Measurements from ENCODE around the gene CITED4. TPM values are rescaled to one million over a fixed set of nuclear protein-coding genes. Genes with fewer than 3 reads are reported as not detected.

Gene CITED4
- polyA plus RNA-seq, 1 donor (not counting 4 experiments of a cell fraction or from before 2014, with no cell fraction given) = 11.2 TPM

- FAIRE-seq = peak; percentile 41
- H3K36me3 ChIP-seq (ENCODE audit: control insufficient read depth in 2 of 2, extremely low read depth in 1 of 2, insufficient read depth in 2 of 2, low read length in 2 of 2) = no peaks in the 10 kb centered on the region
- no peak overlapping the region for H3K27ac ChIP-seq (ENCODE audit: control insufficient read depth, insufficient read depth, low read length)
These were observed 12.2 kb downstream of the CITED4 start for GRCh38 chr1:40849801-40850592.

DNA sequence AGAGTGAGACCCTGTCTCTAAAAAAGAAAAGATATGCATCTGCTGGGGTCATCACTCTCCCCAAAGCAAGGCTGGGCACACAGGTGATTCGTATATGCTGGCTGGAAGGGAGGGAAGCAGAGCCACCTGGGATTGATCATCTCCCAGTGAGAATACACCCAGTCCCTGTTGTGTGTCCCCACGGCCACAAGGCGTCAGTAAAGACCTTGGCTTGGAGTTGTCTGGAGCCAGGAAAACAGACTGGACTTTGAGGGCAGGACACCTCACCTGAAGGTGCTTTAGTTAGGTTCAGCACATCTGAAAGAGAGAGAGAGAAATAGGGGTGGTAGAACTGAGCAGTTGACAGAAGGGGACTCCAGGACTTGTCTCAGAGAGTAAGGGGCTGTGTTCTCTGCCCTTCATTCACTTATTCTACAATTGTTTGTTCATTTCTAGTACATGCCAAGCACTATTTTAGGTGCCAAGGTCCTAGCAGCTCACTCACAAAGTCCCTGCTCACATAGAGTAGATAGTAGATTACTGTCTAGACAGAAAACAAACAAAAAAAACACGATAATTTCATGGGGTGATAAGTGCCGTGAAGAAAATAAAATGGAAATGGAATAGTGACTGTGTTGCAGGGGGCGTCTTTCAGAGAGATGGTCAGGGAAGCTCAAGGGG, 13.5 kb downstream of the CITED4 start:
- H3K4me2 ChIP-seq (ENCODE audit: control insufficient read depth, extremely low read depth, insufficient read depth, low read depth, low read length) = no peak overlapping the region
- DNase-seq (ENCODE audit: low read depth, low spot score) (peak; percentile 50), FAIRE-seq (peak; percentile 80)
- H2AFZ ChIP-seq (ENCODE audit: control insufficient read depth, low read length) = no peak overlapping the region
- H3K27ac ChIP-seq (ENCODE audit: control insufficient read depth, insufficient read depth, low read length) = no peak overlapping the region
- H3K79me2 ChIP-seq (ENCODE audit: control insufficient read depth, insufficient read depth, low read length) = no peaks in the 10 kb centered on the region
- H3K9ac ChIP-seq (ENCODE audit: control insufficient read depth, extremely low read depth, insufficient read depth, low read length) = no peak overlapping the region
- H3K4me3 ChIP-seq (ENCODE audit: control insufficient read depth in 2 of 3, extremely low read depth in 1 of 3, insufficient read depth in 2 of 3, low read depth in 1 of 3, low read length in 3 of 3) = no peak overlapping the region
- H3K9me1 ChIP-seq (ENCODE audit: control insufficient read depth, extremely low read depth, insufficient read depth, low read length) = no peaks in the 10 kb centered on the region
- H3K27me3 ChIP-seq (ENCODE audit: control insufficient read depth, extremely low read depth, insufficient read depth, low read length) = peaks cover 2% of the 10 kb centered on the region
- dilution Hi-C loops (cut with MboI; ENCODE audit: extremely low pct_ligation_motif_present, low sequenced_read_pairs) = no loop called here
- peaks cover 11% of the 10 kb centered on the region for H3K4me1 ChIP-seq (ENCODE audit: control insufficient read depth, extremely low read depth, insufficient read depth, low read length)
- H3K9me3 ChIP-seq (ENCODE audit: control insufficient read depth, low read depth, low read length) = no peaks in the 10 kb centered on the region
- no peaks in the 10 kb centered on the region for H4K20me1 ChIP-seq (ENCODE audit: control insufficient read depth, extremely low read depth, insufficient read depth, low read length)
- no peaks in the 10 kb centered on the region for H3K36me3 ChIP-seq (ENCODE audit: control insufficient read depth in 2 of 2, extremely low read depth in 1 of 2, insufficient read depth in 2 of 2, low read length in 2 of 2)
- no peak for TF ChIP-seq EZH2 (IDR thresholded peaks at IDR 0.05; ENCODE audit: low read length)
- TF ChIP-seq, protein P1, sequence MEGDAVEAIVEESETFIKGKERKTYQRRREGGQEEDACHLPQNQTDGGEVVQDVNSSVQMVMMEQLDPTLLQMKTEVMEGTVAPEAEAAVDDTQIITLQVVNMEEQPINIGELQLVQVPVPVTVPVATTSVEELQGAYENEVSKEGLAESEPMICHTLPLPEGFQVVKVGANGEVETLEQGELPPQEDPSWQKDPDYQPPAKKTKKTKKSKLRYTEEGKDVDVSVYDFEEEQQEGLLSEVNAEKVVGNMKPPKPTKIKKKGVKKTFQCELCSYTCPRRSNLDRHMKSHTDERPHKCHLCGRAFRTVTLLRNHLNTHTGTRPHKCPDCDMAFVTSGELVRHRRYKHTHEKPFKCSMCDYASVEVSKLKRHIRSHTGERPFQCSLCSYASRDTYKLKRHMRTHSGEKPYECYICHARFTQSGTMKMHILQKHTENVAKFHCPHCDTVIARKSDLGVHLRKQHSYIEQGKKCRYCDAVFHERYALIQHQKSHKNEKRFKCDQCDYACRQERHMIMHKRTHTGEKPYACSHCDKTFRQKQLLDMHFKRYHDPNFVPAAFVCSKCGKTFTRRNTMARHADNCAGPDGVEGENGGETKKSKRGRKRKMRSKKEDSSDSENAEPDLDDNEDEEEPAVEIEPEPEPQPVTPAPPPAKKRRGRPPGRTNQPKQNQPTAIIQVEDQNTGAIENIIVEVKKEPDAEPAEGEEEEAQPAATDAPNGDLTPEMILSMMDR (optimal IDR thresholded peaks at IDR 0.05 in 1 of 3, IDR thresholded peaks at IDR 0.05 in 1 of 3, conservative IDR thresholded peaks at IDR 0.05 in 1 of 3; ENCODE audit: extremely low read depth in 1 of 3, insufficient read depth in 2 of 3, low read length in 3 of 3) = peak; percentile 90 to 99 (median 98)

More at GRCh38 chr1:40849801-40850592, 12.2 kb downstream of the CITED4 start:
- Histone ChIP-seq H2AFZ (ENCODE audit: control insufficient read depth, low read length) (peak overlapping the region; percentile 32), H3K9me1 (ENCODE audit: control insufficient read depth, extremely low read depth, insufficient read depth, low read length) (no peaks in the 10 kb centered on the region), H3K79me2 (ENCODE audit: control insufficient read depth, insufficient read depth, low read length) (no peaks in the 10 kb centered on the region), H3K9ac (ENCODE audit: control insufficient read depth, extremely low read depth, insufficient read depth, low read length) (no peak overlapping the region), H3K9me3 (ENCODE audit: control insufficient read depth, low read depth, low read length) (no peaks in the 10 kb centered on the region), H3K4me2 (ENCODE audit: control insufficient read depth, extremely low read depth, insufficient read depth, low read depth, low read length) (no peak overlapping the region), H4K20me1 (ENCODE audit: control insufficient read depth, extremely low read depth, insufficient read depth, low read length) (no peaks in the 10 kb centered on the region), H3K4me3 (ENCODE audit: control insufficient read depth in 2 of 3, extremely low read depth in 1 of 3, insufficient read depth in 2 of 3, low read depth in 1 of 3, low read length in 3 of 3) (no peak overlapping the region), H3K27me3 (ENCODE audit: control insufficient read depth, extremely low read depth, insufficient read depth, low read length) (no peaks in the 10 kb centered on the region), H3K4me1 (ENCODE audit: control insufficient read depth, extremely low read depth, insufficient read depth, low read length) (peaks cover 12% of the 10 kb centered on the region)
- TF ChIP-seq, protein P1 (optimal IDR thresholded peaks at IDR 0.05 in 1 of 3, IDR thresholded peaks at IDR 0.05 in 1 of 3, conservative IDR thresholded peaks at IDR 0.05 in 1 of 3; ENCODE audit: extremely low read depth in 1 of 3, insufficient read depth in 2 of 3, low read length in 3 of 3) = peak; percentile 85 to 96 (median 90)
- TF ChIP-seq EZH2 (IDR thresholded peaks at IDR 0.05; ENCODE audit: low read length) = no peak
- no peak for DNase-seq (ENCODE audit: low read depth, low spot score)
- dilution Hi-C loops (cut with MboI; ENCODE audit: extremely low pct_ligation_motif_present, low sequenced_read_pairs) = no loop called here

Measured in keratinocyte (primary cell).